HG03060 (cell line): ENCODE results near the gene BEND6.
"Not testable (repeated sequence)": the region's sequence is repeated elsewhere in the genome, so short reads cannot be mapped to it uniquely, and the experiment has no call there.

Experiments
- ATAC-seq: cut with Tn5 transposase; IDR thresholded peaks from one replicate; pipeline ENCODE4 v1.9.1; 2021; ENCODE audit warnings: low read depth, moderate number of reproducible peaks; ENCODE audit not compliant: unreplicated experiment

The BEND6 gene

GRCh38 chr6:57024775-57025174 lies 69.9 kb downstream of the BEND6 start:
- no peak for ATAC-seq

- ATAC-seq, result no peak
Observed at GRCh38 chr6:57026001-57026400, 71.1 kb downstream of the BEND6 start.

GRCh38 chr6:57027301-57027700 lies 72.4 kb downstream of the BEND6 start:
- no peak for ATAC-seq

- ATAC-seq, result no peak
Observed at GRCh38 chr6:57029213-57029612, 74.3 kb downstream of the BEND6 start.

GRCh38 chr6:57033228-57033627 lies 78.3 kb downstream of the BEND6 start:
- ATAC-seq, result no peak

- no peak for ATAC-seq
Observed at GRCh38 chr6:57035549-57035948, 80.6 kb downstream of the BEND6 start.

- ATAC-seq, result no peak
Observed at GRCh38 chr6:57038906-57039305, 84.0 kb downstream of the BEND6 start.

- ATAC-seq, result no peak
Observed at GRCh38 chr6:57040011-57040410, 85.1 kb downstream of the BEND6 start.

GRCh38 chr6:57044061-57044460 lies 89.2 kb downstream of the BEND6 start:
- ATAC-seq, result not testable (repeated sequence)

- no peak for ATAC-seq
Observed at GRCh38 chr6:57044568-57044967, 89.7 kb downstream of the BEND6 start.

- peak; percentile 87 for ATAC-seq
Observed at GRCh38 chr6:57046332-57047256, 91.7 kb downstream of the BEND6 start, which contains the start of gene KIAA1586. KIAA1586 (plus strand) TSS chr6:57046693; CDS start chr6:57046756, 63 bp downstream.

- ATAC-seq, result not testable (repeated sequence)
Observed at GRCh38 chr6:57047257-57047585, 92.3 kb downstream of the BEND6 start.

- not testable (repeated sequence) for ATAC-seq
Observed at GRCh38 chr6:57047859-57048258, 93.0 kb downstream of the BEND6 start.

GRCh38 chr6:57048577-57048976 lies 93.7 kb downstream of the BEND6 start:
- ATAC-seq, result no peak

- no peak for ATAC-seq
Observed at GRCh38 chr6:57063847-57064246, 108.9 kb downstream of the BEND6 start.

GRCh38 chr6:57064809-57065208 lies 109.9 kb downstream of the BEND6 start:
- no peak for ATAC-seq

GRCh38 chr6:57068061-57068460 lies 113.2 kb downstream of the BEND6 start:
- no peak for ATAC-seq

GRCh38 chr6:57069228-57069627 lies 114.3 kb downstream of the BEND6 start:
- no peak for ATAC-seq

GRCh38 chr6:57069920-57070331 lies 115.0 kb downstream of the BEND6 start:
- ATAC-seq, result no peak

GRCh38 chr6:57072108-57072507 lies 117.2 kb downstream of the BEND6 start:
- ATAC-seq, result no peak

- ATAC-seq, result no peak
Observed at GRCh38 chr6:57074383-57074782, 119.5 kb downstream of the BEND6 start.

GRCh38 chr6:57075092-57075491 lies 120.2 kb downstream of the BEND6 start:
- ATAC-seq, result no peak
